Activated CD8-positive, alpha-beta T cell treated with anti-CD3 and anti-CD28 coated beads, Interleukin-2, amount 10 ng/mL, durations not matched to agents 7 days and 5 days (primary cell): ENCODE measurements around the gene TRAF3IP3. TPM values are rescaled to one million over a fixed set of nuclear protein-coding genes. Genes with fewer than 3 reads are reported as not detected.

Source experiments
- ATAC-seq: fragments of 150-1000 bp; cut with Tn5 transposase; one replicate; pipeline ENCODE4 v1.10.0; 2021; ENCODE audit warnings: moderate library complexity
- CTCF ChIA-PET: fragments of 350-600 bp; sonication (Branson Sonifier 250); formaldehyde crosslinking; loops from one replicate; lab custom pipeline; 2021; ENCODE audit warnings: antibody characterized with exemption; lab: Charles Lee
- POLR2A ChIA-PET: fragments of 350-600 bp; sonication (Branson Sonifier 250); formaldehyde crosslinking; loops from one replicate; lab custom pipeline; 2021; ENCODE audit warnings: antibody characterized with exemption; lab: Charles Lee
- DNase-seq: peaks from one replicate; pipeline ENCODE4 v3.0.0-alpha.2; 2020
- H3K27ac Mint-ChIP-seq: one replicate; pipeline ENCODE4 v1.8.0; 2021; ENCODE audit warnings: mild to moderate bottlenecking, mixed read lengths
- H3K27me3 Mint-ChIP-seq: one replicate; pipeline ENCODE4 v1.8.0; 2021; ENCODE audit warnings: low read depth, mixed read lengths
- H3K36me3 Mint-ChIP-seq: one replicate; pipeline ENCODE4 v1.8.0; 2021; ENCODE audit warnings: low read depth, mixed read lengths
- H3K4me1 Mint-ChIP-seq: one replicate; pipeline ENCODE4 v1.8.0; 2021; ENCODE audit warnings: low read depth, mixed read lengths
- H3K4me3 Mint-ChIP-seq: one replicate; pipeline ENCODE4 v1.8.0; 2021; ENCODE audit warnings: mild to moderate bottlenecking, mixed read lengths
- H3K9me3 Mint-ChIP-seq: one replicate; pipeline ENCODE4 v1.8.0; 2022; ENCODE audit warnings: mixed read lengths; ENCODE audit not compliant: insufficient read depth
- total RNA-seq, 2 experiments: library from RNA; stranded (reverse); gene quantifications; one replicate each; pipeline ENCODE4 v1.2.3, GENCODE V29; 2021

Gene TRAF3IP3
- total RNA-seq, 2 experiments from 2014 or later = 319 to 322 TPM

GRCh38 chr1:209813902-209814301, 58.0 kb downstream of the TRAF3IP3 start:
- H3K4me3 Mint-ChIP-seq = no peak overlapping the region
- peaks cover 6% of the 10 kb centered on the region for H3K27me3 Mint-ChIP-seq
- no peaks in the 10 kb centered on the region for H3K9me3 Mint-ChIP-seq
- H3K36me3 Mint-ChIP-seq = no peaks in the 10 kb centered on the region
- ATAC-seq (no peak), DNase-seq (no peak)
- no peak overlapping the region for H3K27ac Mint-ChIP-seq
- ChIA-PET POLR2A (interaction anchor here (0.7 kb wide), 1 partner anchor 90 kb away, joined by 3 read pairs; no protein-coding TSS in a partner anchor), CTCF (interaction anchor here (1.0 to 4.1 kb wide), 4 partner anchors 9 to 69 kb away, joined by 3 to 41 read pairs (median 5); partner anchors contain the start of gene UTP25)
- no peaks in the 10 kb centered on the region for H3K4me1 Mint-ChIP-seq

DNA sequence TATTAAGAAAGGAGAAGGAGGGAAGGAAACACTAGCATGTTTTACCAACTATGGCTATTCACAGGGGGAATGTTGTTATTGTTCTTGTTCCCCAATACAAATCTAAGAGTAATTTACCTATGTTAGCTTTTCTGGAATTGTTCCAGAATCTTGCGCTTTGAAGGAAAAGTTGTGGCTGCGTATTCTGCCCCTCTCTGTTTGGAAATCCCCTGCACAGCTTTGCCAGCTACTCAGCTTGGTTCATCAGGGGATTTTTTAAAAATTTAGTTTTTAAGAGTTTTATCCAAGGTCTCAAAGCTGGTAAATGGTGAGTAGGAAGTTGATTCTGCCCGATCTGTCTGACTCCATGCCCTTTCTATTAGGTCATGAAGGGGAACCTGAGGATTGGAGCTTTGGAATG, 59.6 kb downstream of the TRAF3IP3 start:
- Mint-ChIP-seq H3K9me3 (no peaks in the 10 kb centered on the region), H3K27me3 (peaks cover 15% of the 10 kb centered on the region), H3K4me1 (no peaks in the 10 kb centered on the region), H3K36me3 (no peaks in the 10 kb centered on the region), H3K4me3 (no peak overlapping the region), H3K27ac (no peak overlapping the region)
- DNase-seq (no peak), ATAC-seq (no peak)
- CTCF ChIA-PET = interaction anchor here (0.9 to 4.1 kb wide), 3 partner anchors 8 to 46 kb away, joined by 3 to 41 read pairs (median 9); partner anchors contain the start of gene UTP25
- POLR2A ChIA-PET = no interaction called here

GRCh38 chr1:209815931-209816341, 60.1 kb downstream of the TRAF3IP3 start:
- Mint-ChIP-seq H3K9me3 (no peaks in the 10 kb centered on the region), H3K36me3 (no peaks in the 10 kb centered on the region), H3K27me3 (peaks cover 20% of the 10 kb centered on the region), H3K4me3 (no peak overlapping the region), H3K4me1 (no peaks in the 10 kb centered on the region), H3K27ac (no peak overlapping the region)
- no peak for ATAC-seq
- DNase-seq = no peak
- ChIA-PET POLR2A (no interaction called here), CTCF (interaction anchor here (0.9 to 4.1 kb wide), 3 partner anchors 7 to 45 kb away, joined by 3 to 41 read pairs (median 9); partner anchors contain the start of gene UTP25)

DNA sequence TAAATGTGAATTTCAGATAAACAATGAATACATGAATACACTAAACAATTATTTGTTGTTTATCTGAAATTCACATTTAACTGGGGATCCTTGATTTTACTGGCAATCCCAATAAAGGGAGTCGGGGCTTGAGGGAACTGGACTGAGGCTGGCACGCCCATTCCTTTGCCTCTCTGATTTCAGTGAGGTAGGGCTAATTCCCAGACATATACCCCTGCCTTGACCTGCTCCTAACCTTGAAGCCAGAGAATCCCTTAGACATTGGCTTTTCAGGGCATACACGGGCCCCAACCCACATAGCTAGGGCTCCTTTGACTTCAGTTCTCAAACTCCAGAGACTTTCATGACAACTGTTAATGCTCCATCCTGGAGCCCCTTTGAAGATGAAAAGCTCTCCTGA, 61.1 kb downstream of the TRAF3IP3 start:
- ChIA-PET CTCF (no interaction called here), POLR2A (no interaction called here)
- no peak for ATAC-seq
- Mint-ChIP-seq H3K9me3 (no peaks in the 10 kb centered on the region), H3K27ac (no peak overlapping the region), H3K36me3 (no peaks in the 10 kb centered on the region), H3K4me1 (no peaks in the 10 kb centered on the region), H3K27me3 (peaks cover 24% of the 10 kb centered on the region), H3K4me3 (no peak overlapping the region)
- DNase-seq = no peak

DNA sequence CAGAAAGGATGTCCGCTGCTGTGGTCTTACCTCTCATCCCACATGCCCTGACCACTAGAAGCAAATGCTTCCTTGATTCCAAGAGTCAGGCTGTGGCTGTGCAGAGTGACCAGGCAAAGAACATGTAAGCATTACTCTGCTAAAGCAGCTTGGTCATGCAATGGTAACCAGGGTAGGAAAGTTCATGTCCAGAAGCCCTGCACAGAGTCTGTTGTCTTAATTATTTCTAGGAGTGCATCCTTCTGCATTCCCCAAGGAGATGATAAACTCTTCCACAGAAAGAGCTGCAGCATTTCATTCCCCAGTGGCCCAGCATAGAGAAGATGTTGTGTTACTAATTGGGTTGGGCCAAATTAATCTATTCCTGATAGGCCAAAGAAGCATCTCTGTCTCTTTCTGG, 61.8 kb downstream of the TRAF3IP3 start:
- no peaks in the 10 kb centered on the region for H3K9me3 Mint-ChIP-seq
- H3K27ac Mint-ChIP-seq = no peak overlapping the region
- ATAC-seq = no peak
- no peaks in the 10 kb centered on the region for H3K36me3 Mint-ChIP-seq
- H3K4me1 Mint-ChIP-seq = peaks cover 2% of the 10 kb centered on the region
- no peak for DNase-seq
- no peak overlapping the region for H3K4me3 Mint-ChIP-seq
- ChIA-PET CTCF (interaction anchor here (2.4 kb wide), 1 partner anchor 9 kb away, joined by 11 read pairs; the partner anchor contains the start of gene UTP25), POLR2A (no interaction called here)
- peaks cover 27% of the 10 kb centered on the region for H3K27me3 Mint-ChIP-seq

GRCh38 chr1:209819058-209819457, 63.2 kb downstream of the TRAF3IP3 start:
- Mint-ChIP-seq H3K27ac (no peak overlapping the region), H3K9me3 (no peaks in the 10 kb centered on the region), H3K36me3 (no peaks in the 10 kb centered on the region), H3K4me3 (no peak overlapping the region), H3K27me3 (peaks cover 31% of the 10 kb centered on the region), H3K4me1 (peaks cover 10% of the 10 kb centered on the region)
- ATAC-seq (no peak), DNase-seq (no peak)
- CTCF ChIA-PET = interaction anchor here (1.2 to 2.4 kb wide), 2 partner anchors 8 to 51 kb away, joined by 4 to 11 read pairs; partner anchors contain the start of gene UTP25
- POLR2A ChIA-PET = no interaction called here

- DNase-seq (no peak), ATAC-seq (no peak)
- Mint-ChIP-seq H3K36me3 (no peaks in the 10 kb centered on the region), H3K9me3 (no peaks in the 10 kb centered on the region), H3K27me3 (peaks cover 33% of the 10 kb centered on the region), H3K4me1 (peaks cover 10% of the 10 kb centered on the region), H3K27ac (no peak overlapping the region), H3K4me3 (no peak overlapping the region)
- ChIA-PET POLR2A (interaction anchor here (1.5 kb wide), 1 partner anchor 48 kb away, joined by 3 read pairs; no protein-coding TSS in a partner anchor), CTCF (interaction anchor here (0.9 to 3.9 kb wide), 2 partner anchors 12 to 14 kb away, joined by 3 to 61 read pairs; partner anchors contain the start of gene IRF6)
Observed at GRCh38 chr1:209820986-209821385, 65.1 kb downstream of the TRAF3IP3 start.

GRCh38 chr1:209822706-209823105, 66.9 kb downstream of the TRAF3IP3 start:
- H3K9me3 Mint-ChIP-seq = no peaks in the 10 kb centered on the region
- no peak for ATAC-seq
- ChIA-PET CTCF (interaction anchor here (0.5 to 4.4 kb wide), 39 partner anchors 9 to 833 kb away, joined by 3 to 61 read pairs (median 5); partner anchors contain the start of genes C1orf74 and IRF6), POLR2A (no interaction called here)
- peaks cover 19% of the 10 kb centered on the region for H3K4me1 Mint-ChIP-seq
- H3K4me3 Mint-ChIP-seq = no peak overlapping the region
- no peaks in the 10 kb centered on the region for H3K36me3 Mint-ChIP-seq
- peaks cover 33% of the 10 kb centered on the region for H3K27me3 Mint-ChIP-seq
- H3K27ac Mint-ChIP-seq = no peak overlapping the region
- no peak for DNase-seq

DNA sequence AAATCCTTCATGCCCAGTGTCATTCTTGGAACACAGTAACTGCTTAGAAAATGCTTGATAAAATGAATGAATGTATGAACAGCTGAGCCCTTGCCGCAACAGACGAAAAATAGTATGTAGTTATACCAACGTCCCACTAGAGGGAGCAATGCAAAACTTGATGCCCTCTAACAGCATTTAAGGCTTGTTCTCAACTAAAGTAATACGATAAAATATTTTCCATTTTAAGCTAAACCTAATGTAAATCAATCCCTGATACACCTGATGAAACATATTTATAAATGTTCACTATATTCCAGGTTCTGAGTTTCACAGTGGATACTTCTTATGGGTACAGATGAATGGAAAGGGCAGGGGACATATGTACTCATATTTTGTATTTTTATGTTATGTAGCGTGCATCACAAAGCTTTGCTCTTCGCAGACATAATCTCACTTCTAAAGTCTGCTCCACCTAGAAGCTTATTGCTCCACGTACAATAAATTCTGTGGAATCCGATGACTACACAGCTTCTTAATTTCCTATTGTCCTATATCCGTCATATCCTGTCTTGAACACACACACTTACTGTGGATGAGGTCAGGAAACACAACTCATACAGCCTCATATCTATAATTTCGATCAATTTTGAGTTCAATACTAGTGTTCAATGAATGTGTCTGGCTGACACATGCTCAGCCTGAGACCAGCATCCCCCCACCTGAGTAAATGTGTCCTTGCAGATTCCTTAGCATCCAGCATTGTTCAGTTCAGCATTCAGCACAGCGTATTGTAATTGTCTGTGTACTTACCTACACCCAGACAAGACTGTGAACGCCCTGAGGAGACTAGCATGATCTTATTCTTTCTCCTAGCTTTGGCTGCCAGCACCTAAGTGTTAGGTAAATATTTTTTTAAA, 67.5 kb downstream of the TRAF3IP3 start:
- H3K4me3 Mint-ChIP-seq = no peak overlapping the region
- no peak overlapping the region for H3K27ac Mint-ChIP-seq

DNA sequence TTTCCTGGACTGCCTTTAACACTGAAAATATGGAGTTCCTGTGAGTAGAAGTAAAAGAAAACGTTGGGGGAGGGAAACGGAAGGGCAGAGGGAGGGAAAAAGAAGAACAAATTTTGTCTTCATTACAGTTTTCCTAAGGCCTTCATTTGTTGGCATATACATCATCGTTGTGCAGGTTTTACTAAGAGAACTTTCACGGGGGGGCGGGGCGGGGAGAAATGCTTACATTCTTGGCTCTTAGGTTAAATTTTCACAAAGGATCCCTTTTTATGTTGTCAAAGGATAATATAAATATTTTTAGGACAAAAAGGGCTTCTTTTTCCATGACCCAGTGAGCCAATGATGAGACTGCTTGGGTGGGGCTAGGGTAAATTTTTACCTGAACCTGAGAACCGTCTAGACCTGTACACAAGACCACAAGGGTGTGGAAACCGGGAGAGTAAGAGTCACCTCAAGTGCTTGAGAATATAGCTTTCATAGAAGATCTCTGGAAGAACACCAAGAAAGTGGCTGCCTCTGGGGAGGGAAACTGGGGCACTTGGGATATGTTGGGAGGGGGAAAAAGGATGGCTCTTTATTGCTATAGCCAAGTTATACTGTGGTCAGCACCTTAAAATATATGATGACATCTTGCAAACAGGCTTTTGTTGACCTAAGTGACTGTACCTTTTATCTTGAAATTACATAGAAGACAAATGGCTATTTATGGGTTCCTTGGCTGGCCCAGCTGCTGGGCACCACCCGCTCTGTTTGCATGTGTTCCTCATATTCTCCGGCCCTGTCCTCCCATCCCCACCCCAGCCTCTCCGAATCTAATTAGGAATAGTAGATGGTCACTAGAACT, 70.0 kb downstream of the TRAF3IP3 start:
- ChIA-PET POLR2A (no interaction called here), CTCF (interaction anchor here (1.0 to 4.4 kb wide), 7 partner anchors 7 to 69 kb away, joined by 3 to 42 read pairs (median 9); partner anchors contain the start of genes C1orf74 and TRAF3IP3)
- H3K27ac Mint-ChIP-seq = no peak overlapping the region
- ATAC-seq (no peak), DNase-seq (no peak)
- H3K36me3 Mint-ChIP-seq = peaks cover 2% of the 10 kb centered on the region
- H3K27me3 Mint-ChIP-seq = peaks cover 14% of the 10 kb centered on the region
- H3K4me1 Mint-ChIP-seq = peaks cover 34% of the 10 kb centered on the region
- H3K4me3 Mint-ChIP-seq = no peak overlapping the region
- no peaks in the 10 kb centered on the region for H3K9me3 Mint-ChIP-seq

More for the DNA sequence above, 67.5 kb downstream of the TRAF3IP3 start:
- POLR2A ChIA-PET = interaction anchor here (1.0 kb wide), 1 partner anchor 39 kb away, joined by 3 read pairs; the partner anchor contains the start of gene C1orf74
- Mint-ChIP-seq H3K4me1 (peaks cover 22% of the 10 kb centered on the region), H3K27me3 (peaks cover 32% of the 10 kb centered on the region), H3K9me3 (no peaks in the 10 kb centered on the region), H3K36me3 (no peaks in the 10 kb centered on the region)
- peak; percentile 27 for ATAC-seq
- DNase-seq = peak; percentile 50
- CTCF ChIA-PET = interaction anchor here (0.5 to 4.4 kb wide), 43 partner anchors 9 to 834 kb away, joined by 3 to 61 read pairs (median 4); partner anchors contain the start of genes C1orf74, IRF6 and TRAF3IP3
